Peyer's patch (tissue), 4 donors: Measurements from ENCODE around the gene NTRK2. TPM values are rescaled to one million over a fixed set of nuclear protein-coding genes. Genes with fewer than 3 reads are reported as not detected.

Experiments used
- DNase-seq, 3 donors: peaks; one replicate each; pipeline ENCODE4 v3.0.0-alpha.2; 2017 to 2019
- H3K27ac ChIP-seq, 4 donors: fragments of 200-600 bp; sonication (generic); one replicate each; pipeline ENCODE4 v1.5.1; 2016 to 2019
- H3K27me3 ChIP-seq, 2 donors: fragments of 200-600 bp; sonication (generic); one replicate each; pipeline ENCODE4 v1.5.1; 2019
- H3K36me3 ChIP-seq, 3 donors: fragments of 200-600 bp; sonication (generic); one replicate each; pipeline ENCODE4 v1.5.1; 2016 to 2019
- H3K4me1 ChIP-seq, 4 donors: fragments of 200-600 bp; sonication (generic); one replicate each; pipeline ENCODE4 v1.5.1; 2016 to 2019
- H3K4me3 ChIP-seq, 4 donors: fragments of 200-600 bp; sonication (generic); 1 replicate in 3 of 4; 2 replicates in 1 of 4; pipeline ENCODE4 v1.5.1; 2016 to 2019; ENCODE audit warnings: mild to moderate bottlenecking in 1 of 4
- H3K9me3 ChIP-seq, 4 donors: fragments of 200-600 bp; sonication (generic); one replicate each; pipeline ENCODE4 v1.5.1; 2016 to 2019; ENCODE audit warnings: mild to moderate bottlenecking in 1 of 4
- POLR2A ChIP-seq, 2 donors: fragments of 450-650 bp; IDR thresholded peaks; one replicate each; pipeline ENCODE4 v1.5.1; 2017; ENCODE audit warnings: antibody characterized with exemption in 2 of 2, mild to moderate bottlenecking in 2 of 2, moderate library complexity in 2 of 2
- total RNA-seq, 4 donors: library from RNA; depleted of rRNA; stranded (reverse); fragments of >200 nt; gene quantifications; one replicate each; pipeline ENCODE4 v1.1.0, GENCODE V29; 2016
- TF ChIP-seq, protein P1 (sequence below), 6 experiments: fragments of 450-650 bp in 4 of 6; fragments of 200-600 bp in 2 of 6; sonication (generic) in 1 of 6; IDR thresholded peaks; one replicate each; pipeline ENCODE4 v1.5.1; 2017 to 2019; ENCODE audit warnings: antibody characterized with exemption in 6 of 6, mild to moderate bottlenecking in 3 of 6, moderate library complexity in 1 of 6

Gene NTRK2
- total RNA-seq, 4 donors from 2014 or later, result 0.35 to 1.7 (median 0.84) TPM

DNA sequence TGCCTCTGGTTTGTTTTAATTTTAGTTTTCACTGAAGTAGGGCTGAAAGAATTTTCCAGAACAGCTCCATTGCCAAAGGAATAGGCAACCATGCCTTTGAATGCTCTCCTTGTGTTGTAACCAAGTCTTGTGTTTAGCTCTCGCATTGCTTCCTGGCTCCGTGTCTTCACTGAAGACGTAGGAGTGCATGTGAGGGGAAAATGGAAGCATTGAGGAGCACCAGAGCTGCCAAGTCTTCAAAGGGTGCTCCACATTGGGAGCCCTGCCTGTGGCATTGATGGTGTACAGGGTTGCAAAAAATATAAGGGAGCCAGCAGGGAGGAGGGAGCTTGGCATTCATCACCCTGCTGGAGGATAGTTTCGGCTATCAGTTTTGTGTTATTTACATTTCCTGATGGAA is 86.6 kb downstream of the NTRK2 start:
- no peaks in the 10 kb centered on the region for H3K36me3 ChIP-seq

GRCh38 chr9:84756731-84757130 is 87.2 kb downstream of the NTRK2 start:
- Histone ChIP-seq H3K36me3 (no peaks in the 10 kb centered on the region), H3K27ac (no peak overlapping the region), H3K4me1 (no peaks in the 10 kb centered on the region), H3K27me3 (no peaks in the 10 kb centered on the region), H3K9me3 (no peaks in the 10 kb centered on the region), H3K4me3 (no peak overlapping the region)
- TF ChIP-seq, protein P1, sequence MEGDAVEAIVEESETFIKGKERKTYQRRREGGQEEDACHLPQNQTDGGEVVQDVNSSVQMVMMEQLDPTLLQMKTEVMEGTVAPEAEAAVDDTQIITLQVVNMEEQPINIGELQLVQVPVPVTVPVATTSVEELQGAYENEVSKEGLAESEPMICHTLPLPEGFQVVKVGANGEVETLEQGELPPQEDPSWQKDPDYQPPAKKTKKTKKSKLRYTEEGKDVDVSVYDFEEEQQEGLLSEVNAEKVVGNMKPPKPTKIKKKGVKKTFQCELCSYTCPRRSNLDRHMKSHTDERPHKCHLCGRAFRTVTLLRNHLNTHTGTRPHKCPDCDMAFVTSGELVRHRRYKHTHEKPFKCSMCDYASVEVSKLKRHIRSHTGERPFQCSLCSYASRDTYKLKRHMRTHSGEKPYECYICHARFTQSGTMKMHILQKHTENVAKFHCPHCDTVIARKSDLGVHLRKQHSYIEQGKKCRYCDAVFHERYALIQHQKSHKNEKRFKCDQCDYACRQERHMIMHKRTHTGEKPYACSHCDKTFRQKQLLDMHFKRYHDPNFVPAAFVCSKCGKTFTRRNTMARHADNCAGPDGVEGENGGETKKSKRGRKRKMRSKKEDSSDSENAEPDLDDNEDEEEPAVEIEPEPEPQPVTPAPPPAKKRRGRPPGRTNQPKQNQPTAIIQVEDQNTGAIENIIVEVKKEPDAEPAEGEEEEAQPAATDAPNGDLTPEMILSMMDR (IDR thresholded peaks at IDR 0.05), result no peak
- TF ChIP-seq POLR2A (IDR thresholded peaks at IDR 0.05), result no peak
- DNase-seq, result no peak

More for the DNA sequence above, 86.6 kb downstream of the NTRK2 start:
- Histone ChIP-seq H3K9me3 (no peaks in the 10 kb centered on the region), H3K4me1 (no peaks in the 10 kb centered on the region), H3K27me3 (no peaks in the 10 kb centered on the region), H3K27ac (no peak overlapping the region), H3K4me3 (no peak overlapping the region)
- DNase-seq, result no peak
- no peak for TF ChIP-seq POLR2A (IDR thresholded peaks at IDR 0.05)
- TF ChIP-seq, protein P1 (IDR thresholded peaks at IDR 0.05), result no peak

- H3K9me3 ChIP-seq, result no peaks in the 10 kb centered on the region
- H3K27ac ChIP-seq, result no peak overlapping the region
- DNase-seq, result no peak
- no peak overlapping the region for H3K4me3 ChIP-seq
- H3K4me1 ChIP-seq, result no peaks in the 10 kb centered on the region
- H3K36me3 ChIP-seq, result no peaks in the 10 kb centered on the region
- no peaks in the 10 kb centered on the region for H3K27me3 ChIP-seq
- no peak for TF ChIP-seq POLR2A (IDR thresholded peaks at IDR 0.05)
- TF ChIP-seq, protein P1 (IDR thresholded peaks at IDR 0.05), result no peak
Observed at GRCh38 chr9:84758817-84759216, 89.3 kb downstream of the NTRK2 start.

DNA sequence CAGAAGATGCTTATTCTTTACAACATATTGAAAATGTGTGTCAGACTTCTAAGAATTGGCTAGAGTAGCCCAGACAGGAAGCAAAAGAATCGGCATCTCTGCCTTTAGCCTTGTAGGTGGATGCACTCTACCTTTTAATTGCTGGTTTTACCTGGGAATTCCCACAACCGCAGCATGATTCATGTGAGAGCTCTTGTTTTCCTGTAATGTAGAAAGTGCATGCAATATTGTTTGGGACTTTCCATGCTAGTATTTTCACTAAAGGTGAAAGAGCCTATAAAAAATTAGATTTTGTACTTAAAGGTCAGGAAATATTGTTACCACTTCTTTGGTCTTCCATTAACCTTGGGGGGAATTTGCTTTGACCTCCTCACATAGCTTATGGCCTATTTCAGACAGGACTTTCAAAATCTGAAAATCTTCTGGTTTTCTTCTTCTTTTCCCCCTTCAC is 89.8 kb downstream of the NTRK2 start:
- Histone ChIP-seq H3K4me1 (no peaks in the 10 kb centered on the region), H3K27ac (no peak overlapping the region), H3K9me3 (no peaks in the 10 kb centered on the region), H3K36me3 (no peaks in the 10 kb centered on the region), H3K4me3 (no peak overlapping the region), H3K27me3 (no peaks in the 10 kb centered on the region)
- TF ChIP-seq, protein P1 (IDR thresholded peaks at IDR 0.05), result no peak
- no peak for TF ChIP-seq POLR2A (IDR thresholded peaks at IDR 0.05)
- DNase-seq, result no peak

GRCh38 chr9:84759804-84760203 is 90.3 kb downstream of the NTRK2 start:
- Histone ChIP-seq H3K27me3 (no peaks in the 10 kb centered on the region), H3K9me3 (no peaks in the 10 kb centered on the region), H3K27ac (no peak overlapping the region), H3K4me3 (no peak overlapping the region), H3K4me1 (no peaks in the 10 kb centered on the region), H3K36me3 (no peaks in the 10 kb centered on the region)
- no peak for DNase-seq
- no peak for TF ChIP-seq POLR2A (IDR thresholded peaks at IDR 0.05)
- TF ChIP-seq, protein P1 (IDR thresholded peaks at IDR 0.05), result no peak
